HepG2 (cell line): ENCODE data around the gene KRT2.

Source experiments
- KDM2A ChIP-seq: sonication (generic); formaldehyde crosslinking; IDR thresholded peaks from 2 replicates; pipeline ENCODE4 v1.4.0; 2020; ENCODE audit warnings: low read depth, missing genetic modification reagents, borderline replicate concordance
- POLR2AphosphoS5 ChIP-seq: IDR thresholded peaks from 2 replicates; pipeline ENCODE4 v1.6.1; 2012; ENCODE audit warnings: low read depth, low read length

DNA sequence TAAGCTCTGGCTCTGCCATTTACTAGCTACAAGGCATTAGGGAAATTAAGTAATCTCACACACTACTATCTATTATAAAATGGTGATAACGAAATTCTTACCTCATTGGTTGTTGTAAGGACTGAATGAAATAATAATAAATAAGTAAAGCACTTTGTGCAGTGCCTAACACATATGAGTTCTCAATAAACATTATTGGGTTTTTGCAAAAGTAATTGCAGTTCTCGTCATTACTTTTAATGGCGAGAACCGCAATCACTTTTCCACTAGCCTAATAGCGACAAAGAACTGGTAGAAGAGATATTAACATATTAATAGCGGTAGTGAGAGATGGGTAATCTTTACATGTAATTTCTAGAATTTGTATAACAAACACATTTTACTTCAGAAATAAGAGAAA lies 42.1 kb upstream of the KRT2 start:
- no peak for TF ChIP-seq KDM2A (CRISPR knock-in tag)
- TF ChIP-seq POLR2AphosphoS5 = no peak
